ENCODE measurements around the gene AP2M1. TPM values are rescaled to one million over a fixed set of nuclear protein-coding genes. Genes with fewer than 3 reads are reported as not detected.

AP2M1 gene
- total and polyA plus RNA-seq, 2 of the 8 experiments (the other 6 are each of a cell fraction or from before 2014, with no cell fraction given) = 403 to 454 TPM

GRCh38 chr3:184154885-184155643 lies 19.6 kb upstream of the AP2M1 start, which contains the start of gene DVL3 (continued):
- TF ChIP-seq RXRA (IDR thresholded peaks at IDR 0.05; ENCODE audit: insufficient read depth, low read depth, low read length) (no peak), FOSL1 (IDR thresholded peaks at IDR 0.05; ENCODE audit: insufficient read depth, low read depth, low read length) (peak; percentile 81; the same call in 1 of the 2 replicates), ATF3 (IDR thresholded peaks at IDR 0.05; ENCODE audit: insufficient read depth, low read depth, low read length) (no peak), TAF7 (optimal IDR thresholded peaks at IDR 0.05; ENCODE audit: borderline replicate concordance, low read depth, low read length) (peak; percentile 17), JUND (IDR thresholded peaks at IDR 0.05; ENCODE audit: low read length) (0 out of 2 replicates have a peak, but pooled peaks have one; percentile 25), CTBP2 (IDR thresholded peaks at IDR 0.05; ENCODE audit: borderline replicate concordance, insufficient read depth, insufficient read length, low read length) (no peak)
